Measurements from ENCODE around the gene TCAF1. TPM values are rescaled to one million over a fixed set of nuclear protein-coding genes. Genes with fewer than 3 reads are reported as not detected.

Gene TCAF1, protein sequence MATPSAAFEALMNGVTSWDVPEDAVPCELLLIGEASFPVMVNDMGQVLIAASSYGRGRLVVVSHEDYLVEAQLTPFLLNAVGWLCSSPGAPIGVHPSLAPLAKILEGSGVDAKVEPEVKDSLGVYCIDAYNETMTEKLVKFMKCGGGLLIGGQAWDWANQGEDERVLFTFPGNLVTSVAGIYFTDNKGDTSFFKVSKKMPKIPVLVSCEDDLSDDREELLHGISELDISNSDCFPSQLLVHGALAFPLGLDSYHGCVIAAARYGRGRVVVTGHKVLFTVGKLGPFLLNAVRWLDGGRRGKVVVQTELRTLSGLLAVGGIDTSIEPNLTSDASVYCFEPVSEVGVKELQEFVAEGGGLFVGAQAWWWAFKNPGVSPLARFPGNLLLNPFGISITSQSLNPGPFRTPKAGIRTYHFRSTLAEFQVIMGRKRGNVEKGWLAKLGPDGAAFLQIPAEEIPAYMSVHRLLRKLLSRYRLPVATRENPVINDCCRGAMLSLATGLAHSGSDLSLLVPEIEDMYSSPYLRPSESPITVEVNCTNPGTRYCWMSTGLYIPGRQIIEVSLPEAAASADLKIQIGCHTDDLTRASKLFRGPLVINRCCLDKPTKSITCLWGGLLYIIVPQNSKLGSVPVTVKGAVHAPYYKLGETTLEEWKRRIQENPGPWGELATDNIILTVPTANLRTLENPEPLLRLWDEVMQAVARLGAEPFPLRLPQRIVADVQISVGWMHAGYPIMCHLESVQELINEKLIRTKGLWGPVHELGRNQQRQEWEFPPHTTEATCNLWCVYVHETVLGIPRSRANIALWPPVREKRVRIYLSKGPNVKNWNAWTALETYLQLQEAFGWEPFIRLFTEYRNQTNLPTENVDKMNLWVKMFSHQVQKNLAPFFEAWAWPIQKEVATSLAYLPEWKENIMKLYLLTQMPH
- 10 to 100 TPM; 53.0 to 89.8 TPM for total RNA-seq

- H3K36me3 ChIP-seq: no peaks in the 10 kb centered on the region
- WGBS: under 1% methylated on average over 50 of the region's 50 CpGs
- peak within 1 kb of the TSS; percentile 94 for H3K27ac ChIP-seq
- TF ChIP-seq, protein P1, sequence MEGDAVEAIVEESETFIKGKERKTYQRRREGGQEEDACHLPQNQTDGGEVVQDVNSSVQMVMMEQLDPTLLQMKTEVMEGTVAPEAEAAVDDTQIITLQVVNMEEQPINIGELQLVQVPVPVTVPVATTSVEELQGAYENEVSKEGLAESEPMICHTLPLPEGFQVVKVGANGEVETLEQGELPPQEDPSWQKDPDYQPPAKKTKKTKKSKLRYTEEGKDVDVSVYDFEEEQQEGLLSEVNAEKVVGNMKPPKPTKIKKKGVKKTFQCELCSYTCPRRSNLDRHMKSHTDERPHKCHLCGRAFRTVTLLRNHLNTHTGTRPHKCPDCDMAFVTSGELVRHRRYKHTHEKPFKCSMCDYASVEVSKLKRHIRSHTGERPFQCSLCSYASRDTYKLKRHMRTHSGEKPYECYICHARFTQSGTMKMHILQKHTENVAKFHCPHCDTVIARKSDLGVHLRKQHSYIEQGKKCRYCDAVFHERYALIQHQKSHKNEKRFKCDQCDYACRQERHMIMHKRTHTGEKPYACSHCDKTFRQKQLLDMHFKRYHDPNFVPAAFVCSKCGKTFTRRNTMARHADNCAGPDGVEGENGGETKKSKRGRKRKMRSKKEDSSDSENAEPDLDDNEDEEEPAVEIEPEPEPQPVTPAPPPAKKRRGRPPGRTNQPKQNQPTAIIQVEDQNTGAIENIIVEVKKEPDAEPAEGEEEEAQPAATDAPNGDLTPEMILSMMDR (IDR thresholded peaks at IDR 0.05): peak in 1 of 4 experiments; percentile 41
- TF ChIP-seq POLR2AphosphoS5 (IDR thresholded peaks at IDR 0.05): peak; percentile 67
- peak; percentile 83 for TF ChIP-seq POLR2A (IDR thresholded peaks at IDR 0.05)
- no peaks in the 10 kb centered on the region for H3K9me3 ChIP-seq
- peak within 1 kb of the TSS; percentile 61 to 63 for H3K4me3 ChIP-seq
- no peaks in the 10 kb centered on the region for H3K4me1 ChIP-seq (replicated peaks)
- intact Hi-C loops (cut with DNase I): no loop called here
- peak; percentile 96 for DNase-seq (ENCODE audit: low spot score)
- no peaks in the 10 kb centered on the region for H3K27me3 ChIP-seq (replicated peaks; ENCODE audit: insufficient read depth)
Observed at GRCh38 chr7:143901668-143902331, at the start of gene TCAF1. Gene TCAF1 (minus strand): TSS chr7:143902176. CDS start chr7:143876608, 25,568 bp downstream.

- Histone ChIP-seq H3K27me3 (replicated peaks; ENCODE audit: insufficient read depth) (no peaks in the 10 kb centered on the region), H3K36me3 (no peaks in the 10 kb centered on the region), H3K4me3 (no peak overlapping the region), H3K4me1 (replicated peaks) (no peaks in the 10 kb centered on the region), H3K27ac (no peak overlapping the region), H3K9me3 (no peaks in the 10 kb centered on the region)
- WGBS: 80% methylated on average over 2 of the region's 2 CpGs
- intact Hi-C loops (cut with DNase I): no loop called here
- DNase-seq (ENCODE audit: low spot score): no peak
- TF ChIP-seq, protein P1 (IDR thresholded peaks at IDR 0.05): no peak
- TF ChIP-seq POLR2AphosphoS5 (IDR thresholded peaks at IDR 0.05) (no peak), POLR2A (IDR thresholded peaks at IDR 0.05) (no peak)
Observed at GRCh38 chr7:143948733-143949132, 46.8 kb upstream of the TCAF1 start.

DNA sequence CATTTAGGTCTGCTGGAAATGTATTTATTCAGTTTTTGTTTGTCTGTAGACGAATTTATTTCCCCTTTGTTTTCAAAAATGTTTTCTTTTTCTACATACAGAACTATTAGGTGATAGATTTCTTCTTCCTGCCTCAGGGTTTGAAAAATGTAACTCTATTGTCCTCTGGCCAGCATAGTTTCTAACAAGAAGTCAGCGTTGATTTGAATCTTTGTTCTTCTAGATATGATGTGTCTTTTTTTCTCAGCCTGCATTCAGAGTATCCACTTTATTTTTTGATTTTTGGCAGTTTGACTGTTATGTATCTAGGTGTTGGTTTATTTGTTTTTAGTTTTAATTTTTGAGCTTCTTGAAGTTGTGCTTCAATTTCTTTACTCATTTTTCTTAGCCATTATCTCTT is 45.1 kb upstream of the TCAF1 start:
- Histone ChIP-seq H3K4me3 (no peak overlapping the region), H3K27me3 (replicated peaks; ENCODE audit: insufficient read depth) (no peaks in the 10 kb centered on the region), H3K4me1 (replicated peaks) (no peaks in the 10 kb centered on the region), H3K36me3 (no peaks in the 10 kb centered on the region), H3K9me3 (no peaks in the 10 kb centered on the region), H3K27ac (no peak overlapping the region)
- intact Hi-C loops (cut with DNase I): no loop called here
- WGBS: 56% methylated on average over 2 of the region's 2 CpGs
- TF ChIP-seq, protein P1 (IDR thresholded peaks at IDR 0.05): no peak
- TF ChIP-seq POLR2AphosphoS5 (IDR thresholded peaks at IDR 0.05): no peak
- TF ChIP-seq POLR2A (IDR thresholded peaks at IDR 0.05): no peak
- DNase-seq (ENCODE audit: low spot score): no peak

DNA sequence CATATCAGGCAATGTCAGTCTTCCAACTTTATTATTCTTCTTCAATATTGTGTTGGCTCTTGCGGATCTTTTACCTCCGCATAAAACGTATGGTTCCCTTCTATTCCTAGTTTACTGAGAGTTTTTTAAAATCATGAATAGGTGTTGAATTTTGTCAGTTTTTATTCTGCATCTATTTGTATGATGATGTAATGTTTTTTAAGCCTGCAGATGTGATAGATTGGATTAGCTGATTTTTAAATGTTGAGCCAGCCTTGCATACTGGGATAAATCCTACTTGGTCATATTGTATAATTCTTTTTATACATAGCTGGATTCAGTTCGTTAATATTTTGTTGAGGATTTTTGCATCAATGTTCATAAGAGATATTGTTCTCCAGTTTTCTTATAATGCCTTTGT is 43.4 kb upstream of the TCAF1 start:
- no peak for TF ChIP-seq POLR2A (IDR thresholded peaks at IDR 0.05)
- no peak for TF ChIP-seq POLR2AphosphoS5 (IDR thresholded peaks at IDR 0.05)
- TF ChIP-seq, protein P1 (IDR thresholded peaks at IDR 0.05): no peak
- intact Hi-C loops (cut with DNase I): no loop called here
- no peaks in the 10 kb centered on the region for H3K9me3 ChIP-seq
- no peaks in the 10 kb centered on the region for H3K4me1 ChIP-seq (replicated peaks)
- H3K36me3 ChIP-seq: no peaks in the 10 kb centered on the region
- 91% methylated on average over 4 of the region's 4 CpGs for WGBS
- no peak overlapping the region for H3K4me3 ChIP-seq
- DNase-seq (ENCODE audit: low spot score): no peak
- H3K27me3 ChIP-seq (replicated peaks; ENCODE audit: insufficient read depth): no peaks in the 10 kb centered on the region
- no peak overlapping the region for H3K27ac ChIP-seq
